ENCODE results near the gene LMBRD2.
A peak's percentile ranks its signal among the peaks of the same experiment; 100 is the strongest.

The LMBRD2 gene

DNA sequence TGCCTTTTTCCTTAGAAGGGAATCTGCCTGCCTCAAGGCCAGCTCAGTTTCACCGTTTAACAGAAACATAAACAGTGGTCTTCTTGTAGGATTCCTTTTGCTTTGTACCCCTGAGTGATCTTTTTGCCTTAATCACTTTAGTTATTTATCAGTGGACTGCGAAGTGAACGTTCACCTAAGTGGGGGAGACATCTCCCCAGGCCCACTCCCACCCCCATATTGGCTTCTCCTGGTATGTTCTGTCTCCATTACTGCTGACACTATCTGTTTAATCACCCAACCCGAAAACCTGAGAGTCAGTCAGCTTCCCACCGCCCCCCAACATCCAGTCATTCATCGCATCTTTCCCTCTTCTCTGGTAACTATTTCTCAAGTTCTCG is 1.6 kb upstream of the LMBRD2 start:
- H3K4me1 ChIP-seq (ENCODE audit: control insufficient read depth in 2 of 2, insufficient read depth in 1 of 2, low read depth in 1 of 2, low read length in 2 of 2), result peaks cover 1 to 4% of the 10 kb centered on the region in 2 donors
- no peak overlapping the region for H3K4ac ChIP-seq (ENCODE audit: low read length)
- H3K9ac ChIP-seq (ENCODE audit: low read depth, low read length, poor library complexity), result no peak overlapping the region
- H3K4me2 ChIP-seq (ENCODE audit: insufficient read depth, low read length, poor library complexity, severe bottlenecking), result no peak overlapping the region
- H2AFZ ChIP-seq (ENCODE audit: low read length), result no peak overlapping the region
- H2AK5ac ChIP-seq (ENCODE audit: low read depth, low read length), result no peak overlapping the region
- no CpG with 5 or more reads among the region's 7 CpGs for WGBS, 2 donors (ENCODE audit: extremely low coverage in 2 of 2, insufficient read length in 2 of 2, insufficient replicate concordance in 1 of 2)
- H2BK5ac ChIP-seq (ENCODE audit: low read length), result no peak overlapping the region
- peak overlapping the region in 1 of 2 donors; percentile 79 for H3K4me3 ChIP-seq (ENCODE audit: low read length in 2 of 2)
- no peaks in the 10 kb centered on the region for H3K9me3 ChIP-seq (replicated peaks in 1 of 2; ENCODE audit: control insufficient read depth in 2 of 2, insufficient read depth in 1 of 2, low read depth in 1 of 2, low read length in 2 of 2)
- no peak overlapping the region for H3K27ac ChIP-seq (replicated peaks; ENCODE audit: low read length)
- H3K27me3 ChIP-seq (ENCODE audit: control insufficient read depth in 3 of 3, insufficient read depth in 3 of 3, low read depth in 1 of 3, low read length in 3 of 3), result no peaks in the 10 kb centered on the region
- H3K18ac ChIP-seq (ENCODE audit: low read length), result no peak overlapping the region
- no peaks in the 10 kb centered on the region for H3K79me1 ChIP-seq (ENCODE audit: low read depth, low read length)
- no peak overlapping the region for H2BK12ac ChIP-seq (ENCODE audit: low read length)
- no peak overlapping the region for H4K8ac ChIP-seq (ENCODE audit: low read depth, low read length)
- H2BK120ac ChIP-seq (ENCODE audit: low read depth, low read length), result no peak overlapping the region
- no peak overlapping the region for H2BK15ac ChIP-seq (ENCODE audit: low read length)
- no peak overlapping the region for H3K14ac ChIP-seq (ENCODE audit: low read length)
- no peak overlapping the region for H3K23ac ChIP-seq (ENCODE audit: low read depth, low read length, poor library complexity)
- DNase-seq (ENCODE audit: low spot score), result no peak
- H3K36me3 ChIP-seq (replicated peaks in 1 of 2; ENCODE audit: control insufficient read depth in 2 of 2, insufficient read depth in 2 of 2, low read length in 2 of 2), result peaks cover 11 to 57% of the 10 kb centered on the region in 2 donors
- no peak overlapping the region for H4K91ac ChIP-seq (ENCODE audit: low read depth, low read length, poor library complexity)

DNA sequence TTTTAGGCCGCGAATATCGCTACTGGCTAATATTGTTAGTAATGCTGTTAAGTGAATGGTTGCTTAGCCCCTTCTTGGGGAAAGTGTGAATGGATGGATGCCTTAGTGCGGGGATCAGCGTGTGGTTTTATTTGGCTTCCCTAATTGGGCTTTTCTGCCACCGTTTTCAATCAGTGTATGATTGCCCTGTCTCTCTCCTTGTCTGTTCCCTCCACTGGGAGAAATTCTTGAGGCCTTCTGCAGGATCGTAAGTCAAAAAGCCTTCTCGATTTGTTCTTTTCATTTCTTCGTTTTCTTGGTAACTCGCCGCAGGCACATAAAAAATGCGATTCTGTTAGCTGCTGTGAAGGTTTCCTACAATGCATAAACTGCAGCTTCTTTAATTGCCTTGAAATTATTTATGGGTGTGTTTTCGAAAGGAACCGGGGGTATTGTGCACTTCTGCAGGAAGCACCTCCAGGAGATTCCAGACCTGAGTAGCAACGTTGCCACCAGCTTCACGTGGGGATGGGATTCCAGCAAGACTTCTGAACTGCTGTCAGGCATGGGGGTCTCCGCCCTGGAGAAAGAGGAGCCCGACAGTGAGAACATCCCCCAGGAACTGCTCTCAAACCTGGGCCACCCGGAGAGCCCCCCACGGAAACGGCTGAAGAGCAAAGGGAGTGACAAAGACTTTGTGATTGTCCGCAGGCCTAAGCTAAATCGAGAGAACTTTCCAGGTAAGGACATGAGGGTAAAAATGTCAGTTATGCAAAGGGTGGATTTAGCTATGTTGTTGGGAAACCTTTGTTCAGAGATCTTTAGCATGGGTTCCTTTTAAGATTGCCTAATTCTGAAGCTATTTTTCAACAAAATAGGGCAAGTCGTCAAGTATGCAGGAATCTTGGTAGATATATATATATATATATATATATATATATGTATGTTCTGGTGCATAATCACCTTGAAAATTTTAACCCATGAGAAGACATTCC is 924 bp upstream of the LMBRD2 start:
- Histone ChIP-seq H3K79me1 (ENCODE audit: low read depth, low read length) (no peaks in the 10 kb centered on the region), H3K36me3 (replicated peaks in 1 of 2; ENCODE audit: control insufficient read depth in 2 of 2, insufficient read depth in 2 of 2, low read length in 2 of 2) (peaks cover 5 to 50% of the 10 kb centered on the region in 2 donors), H2BK120ac (ENCODE audit: low read depth, low read length) (no peak overlapping the region), H2BK15ac (ENCODE audit: low read length) (no peak overlapping the region), H4K8ac (ENCODE audit: low read depth, low read length) (no peak overlapping the region), H3K18ac (ENCODE audit: low read length) (no peak overlapping the region), H3K14ac (ENCODE audit: low read length) (no peak overlapping the region), H3K4ac (ENCODE audit: low read length) (no peak overlapping the region), H3K27ac (replicated peaks; ENCODE audit: low read length) (no peak overlapping the region), H3K4me2 (ENCODE audit: insufficient read depth, low read length, poor library complexity, severe bottlenecking) (peak overlapping the region; percentile 38), H2BK5ac (ENCODE audit: low read length) (no peak overlapping the region), H3K4me1 (ENCODE audit: control insufficient read depth in 2 of 2, insufficient read depth in 1 of 2, low read depth in 1 of 2, low read length in 2 of 2) (peaks cover 1 to 4% of the 10 kb centered on the region in 2 donors), H3K23ac (ENCODE audit: low read depth, low read length, poor library complexity) (no peak overlapping the region), H3K27me3 (ENCODE audit: control insufficient read depth in 3 of 3, insufficient read depth in 3 of 3, low read depth in 1 of 3, low read length in 3 of 3) (no peaks in the 10 kb centered on the region), H4K91ac (ENCODE audit: low read depth, low read length, poor library complexity) (no peak overlapping the region), H3K9me3 (replicated peaks in 1 of 2; ENCODE audit: control insufficient read depth in 2 of 2, insufficient read depth in 1 of 2, low read depth in 1 of 2, low read length in 2 of 2) (no peaks in the 10 kb centered on the region), H3K4me3 (ENCODE audit: low read length in 2 of 2) (peak overlapping the region; percentile 79 to 84), H2AFZ (ENCODE audit: low read length) (peak overlapping the region; percentile 97), H2AK5ac (ENCODE audit: low read depth, low read length) (no peak overlapping the region), H2BK12ac (ENCODE audit: low read length) (no peak overlapping the region), H3K9ac (ENCODE audit: low read depth, low read length, poor library complexity) (no peak overlapping the region)
- no peak for DNase-seq (ENCODE audit: low spot score)
- no CpG with 5 or more reads among the region's 24 CpGs for WGBS, 2 donors (ENCODE audit: extremely low coverage in 2 of 2, insufficient read length in 2 of 2, insufficient replicate concordance in 1 of 2)

DNA sequence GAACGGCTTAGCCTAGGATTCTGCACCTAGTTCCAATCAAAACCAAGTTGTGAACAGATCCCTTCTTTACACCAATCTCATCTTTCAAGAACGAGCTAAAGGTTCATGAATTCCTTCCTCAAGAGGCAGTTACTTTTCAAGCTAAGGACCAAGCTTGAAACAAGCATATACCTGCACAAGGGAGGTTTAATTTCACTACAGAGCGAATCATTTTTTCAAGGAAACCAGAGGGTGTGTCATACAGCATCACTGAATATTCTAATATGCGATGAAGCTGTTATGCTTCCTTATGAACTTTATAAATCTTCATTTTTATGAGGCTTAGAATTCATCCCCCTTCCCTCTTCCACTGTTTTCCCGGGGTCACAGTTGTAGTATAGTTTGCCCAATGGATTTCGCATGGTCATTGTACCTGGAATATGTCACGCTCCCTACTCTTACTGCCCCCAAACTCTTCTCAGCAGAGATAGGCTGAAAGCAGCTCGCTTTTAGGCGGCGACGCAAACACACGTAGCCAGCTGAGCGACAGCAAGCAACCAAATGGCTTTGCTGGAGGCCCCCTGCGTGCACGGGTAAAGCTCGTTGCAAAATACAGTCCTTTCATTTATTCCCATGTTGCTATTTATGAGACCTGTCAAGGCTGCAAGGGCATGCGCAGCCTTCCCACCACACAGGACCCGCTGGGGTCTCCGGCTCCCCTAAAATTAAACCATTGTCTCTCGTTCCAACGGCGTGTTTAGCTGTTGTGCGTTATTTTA is 832 bp downstream of the LMBRD2 start:
- no peaks in the 10 kb centered on the region for H3K27me3 ChIP-seq (ENCODE audit: control insufficient read depth in 3 of 3, insufficient read depth in 3 of 3, low read depth in 1 of 3, low read length in 3 of 3)

DNA sequence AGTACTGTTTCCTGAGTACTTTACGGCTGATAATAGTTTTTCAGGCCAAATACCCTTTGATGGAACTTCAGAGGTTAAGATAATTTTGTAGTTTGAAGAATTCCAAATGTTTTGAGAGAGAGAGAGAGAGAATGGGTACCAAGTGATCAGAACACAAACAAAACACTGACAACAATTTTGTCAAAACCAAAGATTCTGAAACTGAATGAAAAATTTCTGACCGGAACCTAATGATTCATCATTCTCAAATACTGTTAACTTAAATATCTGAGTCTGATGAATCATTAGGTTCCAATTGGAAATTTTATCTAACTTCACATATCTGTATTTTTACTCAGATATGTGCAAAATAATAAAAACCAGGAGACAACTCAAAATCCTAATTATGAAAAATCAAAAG is 4.0 kb downstream of the LMBRD2 start:
- no peak overlapping the region for H3K4ac ChIP-seq (ENCODE audit: low read length)
- no peak overlapping the region for H3K9ac ChIP-seq (ENCODE audit: low read depth, low read length, poor library complexity)
- H4K8ac ChIP-seq (ENCODE audit: low read depth, low read length), result no peak overlapping the region
- DNase-seq (ENCODE audit: low spot score), result no peak
- H3K4me3 ChIP-seq (ENCODE audit: low read length in 2 of 2), result no peak overlapping the region
- H3K27ac ChIP-seq (replicated peaks; ENCODE audit: low read length), result no peak overlapping the region
- H4K91ac ChIP-seq (ENCODE audit: low read depth, low read length, poor library complexity), result no peak overlapping the region
- H3K36me3 ChIP-seq (replicated peaks in 1 of 2; ENCODE audit: control insufficient read depth in 2 of 2, insufficient read depth in 2 of 2, low read length in 2 of 2), result peaks cover 0 to under 1% of the 10 kb centered on the region in 2 donors
- no peak overlapping the region for H2BK15ac ChIP-seq (ENCODE audit: low read length)
- H3K23ac ChIP-seq (ENCODE audit: low read depth, low read length, poor library complexity), result no peak overlapping the region
- no peak overlapping the region for H2BK120ac ChIP-seq (ENCODE audit: low read depth, low read length)
- H2AK5ac ChIP-seq (ENCODE audit: low read depth, low read length), result no peak overlapping the region
- no peak overlapping the region for H2BK5ac ChIP-seq (ENCODE audit: low read length)
- no CpG with 5 or more reads among the region's 2 CpGs for WGBS, 2 donors (ENCODE audit: extremely low coverage in 2 of 2, insufficient read length in 2 of 2, insufficient replicate concordance in 1 of 2)
- peaks cover 0 to 3% of the 10 kb centered on the region in 2 donors for H3K4me1 ChIP-seq (ENCODE audit: control insufficient read depth in 2 of 2, insufficient read depth in 1 of 2, low read depth in 1 of 2, low read length in 2 of 2)
- H3K9me3 ChIP-seq (replicated peaks in 1 of 2; ENCODE audit: control insufficient read depth in 2 of 2, insufficient read depth in 1 of 2, low read depth in 1 of 2, low read length in 2 of 2), result no peaks in the 10 kb centered on the region
- H3K79me1 ChIP-seq (ENCODE audit: low read depth, low read length), result no peaks in the 10 kb centered on the region
- no peak overlapping the region for H3K14ac ChIP-seq (ENCODE audit: low read length)
- no peak overlapping the region for H3K18ac ChIP-seq (ENCODE audit: low read length)
- H2BK12ac ChIP-seq (ENCODE audit: low read length), result no peak overlapping the region
- H2AFZ ChIP-seq (ENCODE audit: low read length), result no peak overlapping the region
- no peaks in the 10 kb centered on the region for H3K27me3 ChIP-seq (ENCODE audit: control insufficient read depth in 3 of 3, insufficient read depth in 3 of 3, low read depth in 1 of 3, low read length in 3 of 3)
- no peak overlapping the region for H3K4me2 ChIP-seq (ENCODE audit: insufficient read depth, low read length, poor library complexity, severe bottlenecking)

More for the DNA sequence above, 832 bp downstream of the LMBRD2 start:
- WGBS, 2 donors (ENCODE audit: extremely low coverage in 2 of 2, insufficient read length in 2 of 2, insufficient replicate concordance in 1 of 2), result no CpG with 5 or more reads among the region's 23 CpGs
- Histone ChIP-seq H4K8ac (ENCODE audit: low read depth, low read length) (no peak overlapping the region), H4K91ac (ENCODE audit: low read depth, low read length, poor library complexity) (no peak overlapping the region), H2BK12ac (ENCODE audit: low read length) (no peak overlapping the region), H3K23ac (ENCODE audit: low read depth, low read length, poor library complexity) (no peak overlapping the region), H3K9ac (ENCODE audit: low read depth, low read length, poor library complexity) (peak overlapping the region; percentile 16), H2BK15ac (ENCODE audit: low read length) (no peak overlapping the region), H3K79me1 (ENCODE audit: low read depth, low read length) (no peaks in the 10 kb centered on the region), H2BK5ac (ENCODE audit: low read length) (no peak overlapping the region), H3K14ac (ENCODE audit: low read length) (no peak overlapping the region), H3K4me2 (ENCODE audit: insufficient read depth, low read length, poor library complexity, severe bottlenecking) (peak overlapping the region; percentile 72), H3K4me3 (ENCODE audit: low read length in 2 of 2) (peak overlapping the region; percentile 79 to 97), H2AFZ (ENCODE audit: low read length) (peak overlapping the region; percentile 97), H3K4me1 (ENCODE audit: control insufficient read depth in 2 of 2, insufficient read depth in 1 of 2, low read depth in 1 of 2, low read length in 2 of 2) (peaks cover 0 to 4% of the 10 kb centered on the region in 2 donors), H3K18ac (ENCODE audit: low read length) (no peak overlapping the region), H3K9me3 (replicated peaks in 1 of 2; ENCODE audit: control insufficient read depth in 2 of 2, insufficient read depth in 1 of 2, low read depth in 1 of 2, low read length in 2 of 2) (no peaks in the 10 kb centered on the region), H3K4ac (ENCODE audit: low read length) (no peak overlapping the region), H2AK5ac (ENCODE audit: low read depth, low read length) (no peak overlapping the region), H3K36me3 (replicated peaks in 1 of 2; ENCODE audit: control insufficient read depth in 2 of 2, insufficient read depth in 2 of 2, low read length in 2 of 2) (peaks cover 3 to 33% of the 10 kb centered on the region in 2 donors), H2BK120ac (ENCODE audit: low read depth, low read length) (no peak overlapping the region), H3K27ac (replicated peaks; ENCODE audit: low read length) (no peak overlapping the region)
- DNase-seq (ENCODE audit: low spot score), result peak; percentile 21
